Measurements from ENCODE around the gene VRK2. TPM values are rescaled to one million over a fixed set of nuclear protein-coding genes. Genes with fewer than 3 reads are reported as not detected.
"Not testable (repeated sequence)": the region's sequence is repeated elsewhere in the genome, so short reads cannot be mapped to it uniquely, and the experiment has no call there.

The VRK2 gene
- total and polyA plus RNA-seq, 2 experiments from 2014 or later, result 19.0 to 22.5 TPM

- Histone ChIP-seq H3K4me2 (no peak overlapping the region), H3K27me3 (ENCODE audit: insufficient read depth) (no peaks in the 10 kb centered on the region), H3K4me1 (ENCODE audit: insufficient read depth) (no peaks in the 10 kb centered on the region), H2AFZ (no peak overlapping the region), H3K36me3 (ENCODE audit: insufficient read depth) (peaks cover 8% of the 10 kb centered on the region; the same call in 1 of the 2 replicates), H3F3A (replicated peaks; ENCODE audit: low read depth) (no peaks in the 10 kb centered on the region), H4K20me1 (replicated peaks; ENCODE audit: insufficient read depth) (no peaks in the 10 kb centered on the region; the same call in 1 of the 2 replicates), H3K79me2 (replicated peaks; ENCODE audit: insufficient read depth) (peaks cover 14% of the 10 kb centered on the region), H3K9me2 (ENCODE audit: insufficient read depth) (no peaks in the 10 kb centered on the region), H3K27ac (ENCODE audit: low read depth) (no peak overlapping the region), H3K4me3 (no peak overlapping the region)
- peaks cover 59% of the 10 kb centered on the region for H3K36me3 Mint-ChIP-seq (ENCODE audit: low read depth)
- TF ChIP-seq JUNB (IDR thresholded peaks at IDR 0.05; ENCODE audit: unreplicated experiment) (no peak), EZH2 (IDR thresholded peaks at IDR 0.05; ENCODE audit: low read depth, unreplicated experiment) (no peak)
- H3K4me3 Mint-ChIP-seq, result no peak overlapping the region
- no peaks in the 10 kb centered on the region for H3K27me3 Mint-ChIP-seq (ENCODE audit: insufficient read depth, low read depth, poor library complexity)
- ATAC-seq (no peak), DNase-seq (ENCODE audit: low spot score) (no peak)
- H3K27ac Mint-ChIP-seq, result no peak overlapping the region
- peaks cover 18% of the 10 kb centered on the region for H3K9me3 Mint-ChIP-seq
- H3K4me1 Mint-ChIP-seq, result no peaks in the 10 kb centered on the region
These were observed 135.9 kb downstream of the VRK2 start for GRCh38 chr2:58182527-58182926.

GRCh38 chr2:58186501-58186900 is 139.9 kb downstream of the VRK2 start:
- peaks cover 44% of the 10 kb centered on the region for H3K36me3 Mint-ChIP-seq (ENCODE audit: low read depth)
- ATAC-seq, result no peak
- DNase-seq (ENCODE audit: low spot score), result no peak

DNA sequence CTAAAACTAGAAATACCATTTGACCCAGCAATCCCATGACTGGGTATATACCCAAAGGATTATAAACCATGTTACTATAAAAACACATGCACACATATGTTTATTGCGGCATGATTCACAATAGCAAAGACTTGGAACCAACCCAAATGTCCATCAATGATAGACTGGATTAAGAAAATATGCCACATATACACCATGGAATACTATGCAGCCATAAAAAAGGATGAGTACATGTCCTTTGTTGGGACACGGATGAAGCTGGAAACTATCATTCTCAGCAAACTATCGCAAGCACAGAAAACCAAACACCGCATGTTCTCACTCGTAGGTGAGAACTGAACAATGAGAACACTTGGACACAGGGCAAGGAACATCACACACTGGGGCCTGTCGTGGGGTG is 140.4 kb downstream of the VRK2 start:
- not testable (repeated sequence) for H3K4me1 Mint-ChIP-seq; H4K20me1 ChIP-seq (replicated peaks; ENCODE audit: insufficient read depth); H3K27ac Mint-ChIP-seq; H3K9me2 ChIP-seq (ENCODE audit: insufficient read depth); H3K27me3 ChIP-seq (ENCODE audit: insufficient read depth); H3K79me2 ChIP-seq (replicated peaks; ENCODE audit: insufficient read depth); H3K36me3 ChIP-seq (ENCODE audit: insufficient read depth); H3K4me3 Mint-ChIP-seq; ATAC-seq; H3K9me3 Mint-ChIP-seq; H3K27ac ChIP-seq (ENCODE audit: low read depth); H2AFZ ChIP-seq; DNase-seq (ENCODE audit: low spot score); H3K27me3 Mint-ChIP-seq (ENCODE audit: insufficient read depth, low read depth, poor library complexity); H3K4me3 ChIP-seq; H3K4me2 ChIP-seq; H3K4me1 ChIP-seq (ENCODE audit: insufficient read depth); H3F3A ChIP-seq (replicated peaks; ENCODE audit: low read depth)
- H3K36me3 Mint-ChIP-seq (ENCODE audit: low read depth), result peaks cover 43% of the 10 kb centered on the region

More at GRCh38 chr2:58186501-58186900, 139.9 kb downstream of the VRK2 start:
- Histone ChIP-seq H3K27ac (ENCODE audit: low read depth) (no peak overlapping the region), H2AFZ (no peak overlapping the region), H4K20me1 (replicated peaks; ENCODE audit: insufficient read depth) (no peaks in the 10 kb centered on the region), H3K4me2 (no peak overlapping the region), H3K27me3 (ENCODE audit: insufficient read depth) (no peaks in the 10 kb centered on the region), H3F3A (replicated peaks; ENCODE audit: low read depth) (no peaks in the 10 kb centered on the region), H3K4me3 (no peak overlapping the region), H3K4me1 (ENCODE audit: insufficient read depth) (no peaks in the 10 kb centered on the region), H3K9me2 (ENCODE audit: insufficient read depth) (no peaks in the 10 kb centered on the region), H3K36me3 (ENCODE audit: insufficient read depth) (peaks cover 9% of the 10 kb centered on the region; the same call in 1 of the 2 replicates), H3K79me2 (replicated peaks; ENCODE audit: insufficient read depth) (no peaks in the 10 kb centered on the region)
- no peak overlapping the region for H3K4me3 Mint-ChIP-seq
- no peaks in the 10 kb centered on the region for H3K27me3 Mint-ChIP-seq (ENCODE audit: insufficient read depth, low read depth, poor library complexity)
- H3K9me3 Mint-ChIP-seq, result no peaks in the 10 kb centered on the region
- no peak overlapping the region for H3K27ac Mint-ChIP-seq
- H3K4me1 Mint-ChIP-seq, result no peaks in the 10 kb centered on the region
- TF ChIP-seq CREB1 (CRISPR knock-in tag; IDR thresholded peaks at IDR 0.05; ENCODE audit: low read depth) (no peak), NANOG (IDR thresholded peaks at IDR 0.05; ENCODE audit: borderline replicate concordance) (no peak), POLR2AphosphoS5 (IDR thresholded peaks at IDR 0.05; ENCODE audit: low read depth) (no peak)

GRCh38 chr2:58194458-58194857 is 147.9 kb downstream of the VRK2 start:
- ATAC-seq, result peak; percentile 45; the same call in 2 of the 3 replicates
- H3K4me3 ChIP-seq, result no peak overlapping the region
- no peaks in the 10 kb centered on the region for H3K27me3 ChIP-seq (ENCODE audit: insufficient read depth)
- H3K9me3 Mint-ChIP-seq, result no peaks in the 10 kb centered on the region
- H3K27ac Mint-ChIP-seq, result no peak overlapping the region
- H3K4me2 ChIP-seq, result no peak overlapping the region
- no peaks in the 10 kb centered on the region for H3K4me1 Mint-ChIP-seq
- no peaks in the 10 kb centered on the region for H3K79me2 ChIP-seq (replicated peaks; ENCODE audit: insufficient read depth)
- no peaks in the 10 kb centered on the region for H3K9me2 ChIP-seq (ENCODE audit: insufficient read depth)
- no peak overlapping the region for H3K27ac ChIP-seq (ENCODE audit: low read depth)
- H3K4me1 ChIP-seq (ENCODE audit: insufficient read depth), result no peaks in the 10 kb centered on the region
- no peaks in the 10 kb centered on the region for H3F3A ChIP-seq (replicated peaks; ENCODE audit: low read depth)
- peak; percentile 9 for DNase-seq (ENCODE audit: low spot score)
- 0 out of 2 replicates have a peak, but pooled peaks cover 2% of the 10 kb centered on the region for H3K36me3 ChIP-seq (ENCODE audit: insufficient read depth)
- no peaks in the 10 kb centered on the region for H3K27me3 Mint-ChIP-seq (ENCODE audit: insufficient read depth, low read depth, poor library complexity)
- peaks cover 16% of the 10 kb centered on the region; the same call in 2 of the 3 replicates for H3K36me3 Mint-ChIP-seq (ENCODE audit: low read depth)
- no peak overlapping the region for H3K4me3 Mint-ChIP-seq
- no peaks in the 10 kb centered on the region for H4K20me1 ChIP-seq (replicated peaks; ENCODE audit: insufficient read depth)
- no peak overlapping the region for H2AFZ ChIP-seq
- TF ChIP-seq NANOG (IDR thresholded peaks at IDR 0.05; ENCODE audit: borderline replicate concordance) (no peak), EZH2phosphoT487 (IDR thresholded peaks at IDR 0.05; ENCODE audit: unreplicated experiment) (no peak)
- TF ChIP-seq, protein P1, sequence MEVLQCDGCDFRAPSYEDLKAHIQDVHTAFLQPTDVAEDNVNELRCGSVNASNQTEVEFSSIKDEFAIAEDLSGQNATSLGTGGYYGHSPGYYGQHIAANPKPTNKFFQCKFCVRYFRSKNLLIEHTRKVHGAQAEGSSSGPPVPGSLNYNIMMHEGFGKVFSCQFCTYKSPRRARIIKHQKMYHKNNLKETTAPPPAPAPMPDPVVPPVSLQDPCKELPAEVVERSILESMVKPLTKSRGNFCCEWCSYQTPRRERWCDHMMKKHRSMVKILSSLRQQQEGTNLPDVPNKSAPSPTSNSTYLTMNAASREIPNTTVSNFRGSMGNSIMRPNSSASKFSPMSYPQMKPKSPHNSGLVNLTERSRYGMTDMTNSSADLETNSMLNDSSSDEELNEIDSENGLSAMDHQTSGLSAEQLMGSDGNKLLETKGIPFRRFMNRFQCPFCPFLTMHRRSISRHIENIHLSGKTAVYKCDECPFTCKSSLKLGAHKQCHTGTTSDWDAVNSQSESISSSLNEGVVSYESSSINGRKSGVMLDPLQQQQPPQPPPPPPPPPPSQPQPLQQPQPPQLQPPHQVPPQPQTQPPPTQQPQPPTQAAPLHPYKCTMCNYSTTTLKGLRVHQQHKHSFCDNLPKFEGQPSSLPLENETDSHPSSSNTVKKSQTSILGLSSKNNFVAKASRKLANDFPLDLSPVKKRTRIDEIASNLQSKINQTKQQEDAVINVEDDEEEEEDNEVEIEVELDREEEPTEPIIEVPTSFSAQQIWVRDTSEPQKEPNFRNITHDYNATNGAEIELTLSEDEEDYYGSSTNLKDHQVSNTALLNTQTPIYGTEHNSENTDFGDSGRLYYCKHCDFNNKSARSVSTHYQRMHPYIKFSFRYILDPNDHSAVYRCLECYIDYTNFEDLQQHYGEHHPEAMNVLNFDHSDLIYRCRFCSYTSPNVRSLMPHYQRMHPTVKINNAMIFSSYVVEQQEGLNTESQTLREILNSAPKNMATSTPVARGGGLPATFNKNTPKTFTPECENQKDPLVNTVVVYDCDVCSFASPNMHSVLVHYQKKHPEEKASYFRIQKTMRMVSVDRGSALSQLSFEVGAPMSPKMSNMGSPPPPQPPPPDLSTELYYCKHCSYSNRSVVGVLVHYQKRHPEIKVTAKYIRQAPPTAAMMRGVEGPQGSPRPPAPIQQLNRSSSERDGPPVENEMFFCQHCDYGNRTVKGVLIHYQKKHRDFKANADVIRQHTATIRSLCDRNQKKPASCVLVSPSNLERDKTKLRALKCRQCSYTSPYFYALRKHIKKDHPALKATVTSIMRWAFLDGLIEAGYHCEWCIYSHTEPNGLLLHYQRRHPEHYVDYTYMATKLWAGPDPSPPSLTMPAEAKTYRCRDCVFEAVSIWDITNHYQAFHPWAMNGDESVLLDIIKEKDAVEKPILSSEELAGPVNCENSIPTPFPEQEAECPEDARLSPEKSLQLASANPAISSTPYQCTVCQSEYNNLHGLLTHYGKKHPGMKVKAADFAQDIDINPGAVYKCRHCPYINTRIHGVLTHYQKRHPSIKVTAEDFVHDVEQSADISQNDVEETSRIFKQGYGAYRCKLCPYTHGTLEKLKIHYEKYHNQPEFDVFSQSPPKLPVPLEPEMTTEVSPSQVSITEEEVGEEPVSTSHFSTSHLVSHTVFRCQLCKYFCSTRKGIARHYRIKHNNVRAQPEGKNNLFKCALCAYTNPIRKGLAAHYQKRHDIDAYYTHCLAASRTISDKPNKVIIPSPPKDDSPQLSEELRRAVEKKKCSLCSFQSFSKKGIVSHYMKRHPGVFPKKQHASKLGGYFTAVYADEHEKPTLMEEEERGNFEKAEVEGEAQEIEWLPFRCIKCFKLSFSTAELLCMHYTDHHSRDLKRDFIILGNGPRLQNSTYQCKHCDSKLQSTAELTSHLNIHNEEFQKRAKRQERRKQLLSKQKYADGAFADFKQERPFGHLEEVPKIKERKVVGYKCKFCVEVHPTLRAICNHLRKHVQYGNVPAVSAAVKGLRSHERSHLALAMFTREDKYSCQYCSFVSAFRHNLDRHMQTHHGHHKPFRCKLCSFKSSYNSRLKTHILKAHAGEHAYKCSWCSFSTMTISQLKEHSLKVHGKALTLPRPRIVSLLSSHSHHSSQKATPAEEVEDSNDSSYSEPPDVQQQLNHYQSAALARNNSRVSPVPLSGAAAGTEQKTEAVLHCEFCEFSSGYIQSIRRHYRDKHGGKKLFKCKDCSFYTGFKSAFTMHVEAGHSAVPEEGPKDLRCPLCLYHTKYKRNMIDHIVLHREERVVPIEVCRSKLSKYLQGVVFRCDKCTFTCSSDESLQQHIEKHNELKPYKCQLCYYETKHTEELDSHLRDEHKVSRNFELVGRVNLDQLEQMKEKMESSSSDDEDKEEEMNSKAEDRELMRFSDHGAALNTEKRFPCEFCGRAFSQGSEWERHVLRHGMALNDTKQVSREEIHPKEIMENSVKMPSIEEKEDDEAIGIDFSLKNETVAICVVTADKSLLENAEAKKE (CRISPR knock-in tag; IDR thresholded peaks at IDR 0.05), result no peak

Measured in GM23338 (cell line).